Loucy (cell line): Measurements from ENCODE around the gene TAF1D.

Experiments
- H2AFZ ChIP-seq: fragments of 200-600 bp; sonication (generic); 2 replicates; pipeline ENCODE4 v1.6.0; 2016; ENCODE audit warnings: antibody characterized with exemption, mild to moderate bottlenecking, low read length, moderate library complexity
- H3F3A ChIP-seq: fragments of 200-600 bp; 2 replicates; pipeline ENCODE4 v1.6.0; 2016; ENCODE audit warnings: antibody characterized with exemption, low read depth, mild to moderate bottlenecking
- H3K27me3 ChIP-seq: fragments of 200-600 bp; sonication (generic); 2 replicates; pipeline ENCODE4 v1.6.1; 2014; ENCODE audit warnings: low read length, mild to moderate bottlenecking; ENCODE audit not compliant: insufficient read depth, poor library complexity, severe bottlenecking
- H3K36me3 ChIP-seq: fragments of 200-600 bp; sonication (generic); 2 replicates; pipeline ENCODE4 v1.6.1; 2016; ENCODE audit warnings: low read length; ENCODE audit not compliant: insufficient read depth
- H3K4me1 ChIP-seq: fragments of 200-600 bp; sonication (generic); 2 replicates; pipeline ENCODE4 v1.5.1; 2014; ENCODE audit warnings: low read length, mild to moderate bottlenecking; ENCODE audit not compliant: insufficient read depth, poor library complexity, severe bottlenecking
- H3K4me2 ChIP-seq: fragments of 200-600 bp; sonication (generic); 2 replicates; pipeline ENCODE4 v1.6.0; 2014; ENCODE audit warnings: antibody characterized with exemption, low read length, low read depth, mild to moderate bottlenecking; ENCODE audit not compliant: poor library complexity, severe bottlenecking
- H3K4me3 ChIP-seq: fragments of 200-600 bp; sonication (generic); 2 replicates; pipeline ENCODE4 v1.5.1; 2014; ENCODE audit warnings: low read length, mild to moderate bottlenecking, mixed read lengths; ENCODE audit not compliant: poor library complexity, severe bottlenecking
- H3K79me2 ChIP-seq: fragments of 200-600 bp; sonication (generic); 2 replicates; pipeline ENCODE4 v1.6.1; 2014; ENCODE audit warnings: low read length; ENCODE audit not compliant: insufficient read depth
- H3K9ac ChIP-seq: fragments of 200-600 bp; sonication (generic); 2 replicates; pipeline ENCODE4 v1.6.0; 2014; ENCODE audit warnings: mild to moderate bottlenecking, low read depth, low read length, moderate library complexity; ENCODE audit not compliant: poor library complexity, severe bottlenecking
- H3K9me2 ChIP-seq: fragments of 200-600 bp; sonication (generic); replicated peaks from 2 replicates; pipeline ENCODE4 v1.6.1; 2016; ENCODE audit warnings: low read depth, low read length, mixed read lengths
- H3K9me3 ChIP-seq: fragments of 200-600 bp; sonication (generic); 2 replicates; pipeline ENCODE4 v1.6.1; 2014; ENCODE audit warnings: mild to moderate bottlenecking, antibody characterized with exemption, low read length, low read depth; ENCODE audit not compliant: insufficient read depth
- H4K20me1 ChIP-seq: fragments of 200-600 bp; sonication (generic); 2 replicates; pipeline ENCODE4 v1.6.0; 2014; ENCODE audit warnings: antibody characterized with exemption, low read length, mild to moderate bottlenecking; ENCODE audit not compliant: insufficient read depth, poor library complexity, severe bottlenecking
- CTCF ChIP-seq: fragments of 200-600 bp; sonication (generic); conservative IDR thresholded peaks from 2 replicates; pipeline ENCODE4 v1.5.1; 2014; ENCODE audit warnings: mild to moderate bottlenecking, antibody characterized with exemption, low read length
- EZH2phosphoT487 ChIP-seq: fragments of 200-600 bp; IDR thresholded peaks from 2 replicates; pipeline ENCODE4 v1.6.1; 2018; ENCODE audit warnings: antibody characterized with exemption, mild to moderate bottlenecking, moderate library complexity, borderline replicate concordance

Gene TAF1D

GRCh38 chr11:93712678-93713077, 28.6 kb downstream of the TAF1D start:
- H3K9me3 ChIP-seq = peaks cover 3% of the 10 kb centered on the region; the same call in 1 of the 2 replicates
- peaks cover 93% of the 10 kb centered on the region for H3K36me3 ChIP-seq
- H3K79me2 ChIP-seq = peaks cover 7% of the 10 kb centered on the region
- TF ChIP-seq EZH2phosphoT487 = no peak
- no peak for TF ChIP-seq CTCF
- H3K9me2 ChIP-seq = no peaks in the 10 kb centered on the region
- H3K4me1 ChIP-seq = peaks cover 6% of the 10 kb centered on the region
- H3K27me3 ChIP-seq = no peaks in the 10 kb centered on the region
- H3K4me3 ChIP-seq = no peak overlapping the region
- no peak overlapping the region for H3K4me2 ChIP-seq
- H3K9ac ChIP-seq = no peak overlapping the region
- H4K20me1 ChIP-seq = no peaks in the 10 kb centered on the region
- no peak overlapping the region for H2AFZ ChIP-seq
- H3F3A ChIP-seq = no peaks in the 10 kb centered on the region

- H3K36me3 ChIP-seq = peaks cover 93% of the 10 kb centered on the region
- peaks cover 7% of the 10 kb centered on the region for H3K79me2 ChIP-seq
These were observed 31.1 kb downstream of the TAF1D start for GRCh38 chr11:93710239-93710638.

GRCh38 chr11:93704237-93704636, 37.1 kb downstream of the TAF1D start:
- H3F3A ChIP-seq = no peaks in the 10 kb centered on the region
- no peaks in the 10 kb centered on the region for H3K9me2 ChIP-seq
- H3K9me3 ChIP-seq = no peaks in the 10 kb centered on the region
- no peaks in the 10 kb centered on the region for H3K79me2 ChIP-seq
- H2AFZ ChIP-seq = no peak overlapping the region
- peaks cover 3% of the 10 kb centered on the region for H4K20me1 ChIP-seq
- peaks cover 67% of the 10 kb centered on the region; the same call in 1 of the 2 replicates for H3K36me3 ChIP-seq
- H3K9ac ChIP-seq = no peak overlapping the region
- no peaks in the 10 kb centered on the region for H3K27me3 ChIP-seq
- H3K4me2 ChIP-seq = no peak overlapping the region
- no peak overlapping the region for H3K4me3 ChIP-seq
- H3K4me1 ChIP-seq = no peaks in the 10 kb centered on the region
- TF ChIP-seq EZH2phosphoT487 (no peak), CTCF (no peak; the same call in 1 of the 2 replicates)

More at GRCh38 chr11:93710239-93710638, 31.1 kb downstream of the TAF1D start:
- Histone ChIP-seq H3K4me1 (no peaks in the 10 kb centered on the region), H3F3A (no peaks in the 10 kb centered on the region), H2AFZ (no peak overlapping the region), H3K9me3 (peaks cover 3% of the 10 kb centered on the region; the same call in 1 of the 2 replicates), H3K9me2 (no peaks in the 10 kb centered on the region), H3K27me3 (no peaks in the 10 kb centered on the region), H3K4me3 (no peak overlapping the region), H3K9ac (no peak overlapping the region), H4K20me1 (peaks cover 3% of the 10 kb centered on the region), H3K4me2 (no peak overlapping the region)
- TF ChIP-seq EZH2phosphoT487 (no peak), CTCF (no peak)
